Endothelial cell of umbilical vein (primary cell): ENCODE results near the gene DENND1B. TPM values are rescaled to one million over a fixed set of nuclear protein-coding genes. Genes with fewer than 3 reads are reported as not detected.

Experiments used
- BruUV-seq: library from RNA; stranded (reverse); fragments of 400-500 nt; replicated peaks from 2 replicates; lab custom pipeline; 2021; lab: Mats Ljungman, UMichigan
- CTCF ChIA-PET: fragments of 300-600, 350-600 bp; sonication (Branson Sonifier 250); formaldehyde crosslinking; loops from one replicate; lab custom pipeline; 2021; ENCODE audit warnings: antibody characterized with exemption, inconsistent platforms; lab: Charles Lee
- POLR2A ChIA-PET: fragments of 300-600, 350-600 bp; sonication (Branson Sonifier 250); formaldehyde crosslinking; loops from one replicate; lab custom pipeline; 2021; ENCODE audit warnings: antibody characterized with exemption, inconsistent platforms; lab: Charles Lee
- DNase-seq: peaks from one replicate; pipeline ENCODE4 v3.0.0-alpha.2; 2011; ENCODE audit warnings: low read depth, low spot score
- FAIRE-seq: peaks from 2 replicates; lab custom pipeline; 2011; peaks lifted over from hg19 to GRCh38; lab: Jason Lieb, UNC
- H2AFZ ChIP-seq: 2 replicates; pipeline ENCODE4 v1.6.0; 2012; ENCODE audit warnings: low read depth, low read length, control low read depth, inconsistent platforms
- H3K27ac ChIP-seq: 2 replicates; pipeline ENCODE4 v1.5.1; 2011; ENCODE audit warnings: low read depth, mild to moderate bottlenecking, control low read depth, low read length, moderate library complexity; ENCODE audit not compliant: insufficient read depth
- H3K27me3 ChIP-seq, 2 experiments: 2 replicates each; pipeline versions ENCODE4 v1.6.0 to v1.6.1; 2011; ENCODE audit warnings: low read length in 2 of 2, mixed read lengths in 1 of 2; ENCODE audit not compliant: control insufficient read depth in 2 of 2, insufficient read depth in 2 of 2
- H3K36me3 ChIP-seq, 2 experiments: 2 replicates in 1 of 2; 3 replicates in 1 of 2; pipeline ENCODE4 v1.5.1; 2011; ENCODE audit warnings: low read length in 2 of 2, mild to moderate bottlenecking in 1 of 2, moderate library complexity in 1 of 2; ENCODE audit not compliant: control insufficient read depth in 2 of 2, insufficient read depth in 2 of 2; ENCODE audit errors: extremely low read depth in 1 of 2
- H3K4me1 ChIP-seq: 3 replicates; pipeline ENCODE4 v1.5.1; 2011; ENCODE audit warnings: mild to moderate bottlenecking, low read length; ENCODE audit not compliant: control insufficient read depth, insufficient read depth; ENCODE audit errors: extremely low read depth
- H3K4me2 ChIP-seq: 2 replicates; pipeline ENCODE4 v1.6.1; 2011; ENCODE audit warnings: low read length, control low read depth, mixed read lengths; ENCODE audit not compliant: insufficient read depth
- H3K4me3 ChIP-seq, 3 experiments: fragments of 200-600 bp in 1 of 3; sonication (generic), shearing (Covaris generic) in 1 of 3; replicated peaks in 1 of 3; 2 replicates each; pipeline ENCODE4 v1.5.1; 2011 to 2016; ENCODE audit warnings: control low read depth in 3 of 3, low read length in 3 of 3, mild to moderate bottlenecking in 2 of 3, inconsistent platforms in 1 of 3, low read depth in 1 of 3, moderate library complexity in 1 of 3; ENCODE audit not compliant: insufficient read depth in 1 of 3
- H3K79me2 ChIP-seq: 2 replicates; pipeline ENCODE4 v1.6.0; 2012; ENCODE audit warnings: low read length, inconsistent platforms; ENCODE audit not compliant: control insufficient read depth, insufficient read depth
- H3K9ac ChIP-seq: replicated peaks from 2 replicates; pipeline ENCODE3; 2011; ENCODE audit warnings: low read length, control low read depth; ENCODE audit not compliant: insufficient read depth; ENCODE audit errors: extremely low read depth
- H3K9me1 ChIP-seq: replicated peaks from 3 replicates; pipeline ENCODE4 v1.6.0; 2011; ENCODE audit warnings: mild to moderate bottlenecking, low read length; ENCODE audit not compliant: control insufficient read depth, insufficient read depth; ENCODE audit errors: extremely low read depth
- H3K9me3 ChIP-seq: replicated peaks from 2 replicates; pipeline ENCODE4 v1.5.1; 2012; ENCODE audit warnings: low read length, inconsistent platforms; ENCODE audit not compliant: control insufficient read depth, insufficient read depth
- H4K20me1 ChIP-seq: replicated peaks from 2 replicates; pipeline ENCODE3; 2011; ENCODE audit warnings: mild to moderate bottlenecking, low read length; ENCODE audit not compliant: control insufficient read depth, insufficient read depth; ENCODE audit errors: extremely low read depth
- CTCF ChIP-seq, 2 donors: IDR thresholded peaks; 1 replicate in 1 of 2; 2 replicates in 1 of 2; pipeline ENCODE4 v1.5.1; 2011; ENCODE audit warnings: low read length in 2 of 2, mild to moderate bottlenecking in 2 of 2, moderate library complexity in 2 of 2, control low read depth in 1 of 2, inconsistent platforms in 1 of 2, low read depth in 1 of 2; ENCODE audit not compliant: insufficient read depth in 1 of 2; ENCODE audit errors: extremely low read depth in 1 of 2
- EZH2 ChIP-seq: IDR thresholded peaks from 2 replicates; pipeline ENCODE4 v1.6.1; 2012; ENCODE audit warnings: borderline replicate concordance, low read depth, mild to moderate bottlenecking, moderate library complexity, low read length, inconsistent platforms; ENCODE audit not compliant: severe bottlenecking
- FOS ChIP-seq: IDR thresholded peaks from 2 replicates; pipeline ENCODE4 v1.6.1; 2011; ENCODE audit warnings: mild to moderate bottlenecking, low read length, moderate library complexity, borderline replicate concordance; ENCODE audit not compliant: insufficient read depth
- GATA2 ChIP-seq: IDR thresholded peaks from 2 replicates; pipeline ENCODE4 v1.7.0; 2011; ENCODE audit warnings: low read depth, mild to moderate bottlenecking, moderate library complexity, mixed read lengths, low read length; ENCODE audit not compliant: insufficient read length, insufficient read depth
- JUN ChIP-seq: IDR thresholded peaks from 2 replicates; pipeline ENCODE4 v1.6.1; 2011; ENCODE audit warnings: borderline replicate concordance, low read depth; ENCODE audit not compliant: insufficient read length, insufficient read depth
- MAX ChIP-seq: IDR thresholded peaks from 2 replicates; pipeline ENCODE4 v1.6.1; 2011; ENCODE audit not compliant: insufficient read depth, insufficient read length
- MYC ChIP-seq: IDR thresholded peaks from one replicate; pipeline ENCODE4 v1.6.1; 2011; ENCODE audit warnings: mild to moderate bottlenecking, low read depth, low read length
- POLR2A ChIP-seq: IDR thresholded peaks from 2 replicates; pipeline ENCODE4 v1.6.1; 2012; ENCODE audit warnings: low read depth, mild to moderate bottlenecking, control low read depth, low read length
- POLR2AphosphoS5 ChIP-seq: IDR thresholded peaks from 2 replicates; pipeline ENCODE4 v1.6.1; 2012; ENCODE audit warnings: low read depth, mild to moderate bottlenecking, control low read depth, low read length, moderate library complexity; ENCODE audit not compliant: insufficient read depth
- dilution Hi-C: fragments of 300-500 bp; cut with MboI; formaldehyde crosslinking; loops from one replicate; pipeline ENCODE4 v1.15.0; 2019; ENCODE audit warnings: low sequenced_read_pairs; ENCODE audit not compliant: extremely low pct_ligation_motif_present
- intact Hi-C: fragments of 100-400 bp; cut with micrococcal nuclease; formaldehyde crosslinking; loops from one replicate; pipeline ENCODE4 v1.10.0; 2022
- polyA plus RNA-seq, 4 experiments: library from polyadenylated mRNA; depleted of rRNA in 3 of 4; stranded (reverse) in 3 of 4; unstranded in 1 of 4; fragments of >200 nt; gene quantifications; 2 replicates each; pipeline versions ENCODE4 v1.2.1 to v1.2.3, GENCODE V29; 2011 to 2012; ENCODE audit warnings: missing spikeins in 1 of 4
- total RNA-seq: library from RNA; stranded (reverse); gene quantifications from 2 replicates; pipeline ENCODE4 v1.2.3, GENCODE V29; 2021

Gene DENND1B
- total and polyA plus RNA-seq, 2 donors (not counting 3 experiments of a cell fraction or from before 2014, with no cell fraction given): 0.97 to 3.3 TPM

GRCh38 chr1:197798492-197798891 is 23.2 kb upstream of the DENND1B start:
- Histone ChIP-seq H3K9me3 (no peaks in the 10 kb centered on the region), H3K36me3 (no peaks in the 10 kb centered on the region), H3K4me2 (no peak overlapping the region), H3K4me1 (no peaks in the 10 kb centered on the region), H3K4me3 (no peak overlapping the region), H3K79me2 (no peaks in the 10 kb centered on the region), H3K27ac (no peak overlapping the region), H2AFZ (no peak overlapping the region), H3K27me3 (no peaks in the 10 kb centered on the region), H3K9ac (no peak overlapping the region), H3K9me1 (no peaks in the 10 kb centered on the region), H4K20me1 (no peaks in the 10 kb centered on the region)
- ChIA-PET POLR2A (no interaction called here), CTCF (interaction anchor here (1.2 kb wide), 1 partner anchor 9 kb away, joined by 3 read pairs; no protein-coding TSS in a partner anchor)
- no peak for DNase-seq
- no peak for FAIRE-seq
- no TSS peak for BruUV-seq
- intact Hi-C loops: no loop called here
- dilution Hi-C loops: no loop called here
- no peak for TF ChIP-seq POLR2A
- TF ChIP-seq MAX: no peak
- no peak for TF ChIP-seq FOS
- TF ChIP-seq POLR2AphosphoS5: no peak
- TF ChIP-seq EZH2: no peak
- no peak for TF ChIP-seq CTCF (IDR thresholded peaks at IDR 0.05; ENCODE audit: extremely low read depth in 1 of 2, insufficient read depth in 1 of 2, low read depth in 1 of 2, low read length in 2 of 2)
- no peak for TF ChIP-seq GATA2
- TF ChIP-seq MYC: no peak
- no peak for TF ChIP-seq JUN
